SK-MEL-5 (cell line): ENCODE measurements around the gene KCNJ4. TPM values are rescaled to one million over a fixed set of nuclear protein-coding genes. Genes with fewer than 3 reads are reported as not detected.

ENCODE experiments used
- DNase-seq: peaks from one replicate; pipeline ENCODE4 v3.0.0-alpha.2; 2016; ENCODE audit warnings: low read depth, low spot score
- in situ Hi-C: cut with HindIII; loops from 2 replicates; pipeline ENCODE4 v1.10.0; 2016; ENCODE audit warnings: low sequenced_read_pairs, high pct_unique_total_duplicates, low pct_unique_long_range_greater_than_20kb
- polyA plus RNA-seq, 2 experiments: library from polyadenylated mRNA; depleted of rRNA; stranded (reverse); fragments of >200 nt; gene quantifications; 2 replicates each; pipeline ENCODE4 v1.2.3, GENCODE V29; 2015
- total RNA-seq: library from RNA; depleted of rRNA; stranded (reverse); fragments of >200 nt; shearing (Covaris generic); gene quantifications from 2 replicates; pipeline ENCODE4 v1.2.3, GENCODE V29; 2014; rRNA removed

The KCNJ4 gene
- 0.16 and 0.29 TPM in 2 replicates for total RNA-seq
- 0.95 and 1.7 TPM in 2 replicates for polyA plus RNA-seq (2015; cell fraction: cytosol; rRNA removed)
- 0.57 and 1.0 TPM in 2 replicates for polyA plus RNA-seq (2015; cell fraction: nucleus; rRNA removed)

DNA sequence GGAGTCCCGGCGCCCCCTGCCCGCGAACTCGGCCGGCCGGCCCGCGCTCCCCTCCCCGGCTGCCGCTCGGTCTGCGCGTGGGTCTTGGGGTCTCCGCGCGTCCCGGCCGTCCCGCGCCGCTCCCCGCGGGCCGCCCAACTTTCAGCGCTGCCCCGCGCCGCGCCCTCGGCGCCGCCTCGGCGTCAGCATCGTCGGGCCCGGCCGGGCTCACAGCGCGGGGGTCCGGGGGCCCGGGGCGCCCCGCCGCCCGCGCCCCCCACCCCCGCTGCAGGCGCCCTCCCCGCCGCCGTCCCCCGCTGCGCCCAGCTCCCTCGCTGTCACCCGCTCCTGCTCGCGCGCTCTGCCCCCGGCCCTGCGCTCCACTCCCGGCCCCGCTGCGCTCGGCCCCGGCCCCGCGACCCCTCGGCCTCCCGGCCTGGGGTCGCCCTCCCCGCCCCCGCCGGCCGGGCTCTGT lies at the start of gene KCNJ4:
KCNJ4 (minus strand) TSS at position 124 of the 454 bp plus-strand sequence. CDS start 27,067 bp downstream, outside the sequence.
- no peak for DNase-seq
- in situ Hi-C loops = no loop called here

DNA sequence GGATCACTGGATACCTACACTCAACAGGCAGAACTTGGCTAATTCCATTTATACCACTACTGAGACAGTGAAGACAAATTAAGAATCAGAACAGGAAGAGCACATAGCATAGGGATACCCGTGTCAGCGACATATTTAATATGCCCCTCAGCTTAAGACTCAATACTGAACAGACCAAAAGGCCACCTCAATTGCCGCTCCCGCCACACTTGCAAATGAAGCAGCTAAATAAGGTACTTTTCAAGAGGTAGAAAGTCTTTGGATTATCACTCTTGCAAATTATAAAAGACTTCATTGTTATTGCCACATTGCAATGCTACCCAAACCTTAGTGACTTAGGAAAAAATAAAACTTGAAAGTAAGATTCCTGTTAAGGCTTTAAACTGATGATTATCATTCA lies 48.0 kb upstream of the KCNJ4 start:
- DNase-seq = no peak
- in situ Hi-C loops = no loop called here

DNA sequence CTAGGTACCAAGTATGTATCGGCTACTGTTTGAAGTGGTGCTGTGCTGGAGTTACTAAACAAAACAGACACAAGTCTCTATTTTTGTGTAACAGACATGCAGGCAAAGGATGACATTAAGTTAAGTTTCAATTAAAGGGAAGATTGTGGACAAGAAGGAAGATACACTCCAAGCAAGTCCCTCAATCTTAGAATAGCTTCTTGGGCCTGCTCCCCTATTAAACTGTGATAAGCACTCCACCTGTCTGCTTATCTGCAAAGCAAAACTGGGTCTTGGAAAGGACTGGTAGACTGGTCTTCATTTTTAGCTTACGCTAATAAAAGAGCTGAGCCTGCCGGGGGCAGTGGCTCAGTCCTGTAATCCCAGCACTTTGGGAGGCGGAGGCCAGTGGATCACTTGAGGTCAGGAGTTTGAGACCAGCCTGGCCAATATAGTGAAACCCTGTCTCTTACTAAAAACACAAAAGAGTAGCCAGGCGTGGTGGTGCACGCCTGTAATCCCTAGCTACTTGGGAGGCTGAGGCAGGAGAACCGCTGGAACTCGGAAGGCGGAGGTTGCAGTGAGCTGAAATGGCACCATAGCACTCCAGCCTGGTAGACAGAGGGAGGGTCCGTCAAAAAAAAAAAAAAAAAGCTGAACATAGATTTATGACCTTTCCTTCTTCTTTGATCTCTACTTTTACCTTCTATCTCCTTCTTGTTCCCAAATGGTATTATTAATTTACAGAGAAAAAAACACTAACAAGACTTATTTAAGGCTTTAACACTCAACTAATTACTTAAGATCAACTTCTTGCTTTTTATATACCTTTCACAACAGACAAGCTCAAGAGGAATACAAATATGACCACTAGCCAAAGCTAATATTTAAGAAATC lies 47.0 kb upstream of the KCNJ4 start:
- no peak for DNase-seq
- in situ Hi-C loops = no loop called here

GRCh38 chr22:38497869-38498268 lies 42.9 kb upstream of the KCNJ4 start:
- DNase-seq = no peak
- in situ Hi-C loops = no loop called here

- in situ Hi-C loops = no loop called here
- DNase-seq = no peak
Measured at GRCh38 chr22:38494939-38495338, 39.9 kb upstream of the KCNJ4 start.

- no peak for DNase-seq
- in situ Hi-C loops = no loop called here
Measured at GRCh38 chr22:38494498-38494897, 39.5 kb upstream of the KCNJ4 start.

DNA sequence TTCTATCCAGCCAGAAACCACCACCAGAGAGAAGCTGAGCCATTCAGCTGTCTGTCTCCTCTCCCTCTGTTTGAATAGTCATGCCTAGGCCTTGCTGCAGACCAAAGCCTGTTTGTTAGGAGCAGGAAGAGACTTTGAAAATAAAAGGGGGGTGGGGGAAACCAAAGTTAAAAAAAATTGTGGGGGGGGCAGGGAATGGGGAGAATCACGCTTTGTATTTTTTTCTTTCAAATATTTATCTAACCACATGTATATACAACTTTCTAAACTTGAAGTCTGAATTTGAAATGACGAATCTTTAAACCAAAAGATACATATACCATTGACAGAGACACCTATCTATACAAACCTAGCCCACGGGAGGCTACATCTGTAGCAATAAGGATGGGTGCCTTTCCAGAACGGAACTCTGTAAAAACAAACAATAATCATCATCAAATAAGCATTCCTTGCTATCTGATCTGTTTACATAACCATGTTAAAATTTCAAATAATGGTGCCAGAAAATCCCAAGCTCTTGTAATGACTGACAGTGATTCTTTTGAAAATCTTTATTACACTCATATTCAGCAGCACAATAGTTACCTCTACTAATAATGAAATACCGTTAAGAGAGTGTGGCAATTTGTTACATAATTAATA lies 36.8 kb upstream of the KCNJ4 start:
- in situ Hi-C loops = no loop called here
- no peak for DNase-seq

GRCh38 chr22:38490915-38491314 lies 35.9 kb upstream of the KCNJ4 start:
- in situ Hi-C loops = no loop called here
- no peak for DNase-seq

DNA sequence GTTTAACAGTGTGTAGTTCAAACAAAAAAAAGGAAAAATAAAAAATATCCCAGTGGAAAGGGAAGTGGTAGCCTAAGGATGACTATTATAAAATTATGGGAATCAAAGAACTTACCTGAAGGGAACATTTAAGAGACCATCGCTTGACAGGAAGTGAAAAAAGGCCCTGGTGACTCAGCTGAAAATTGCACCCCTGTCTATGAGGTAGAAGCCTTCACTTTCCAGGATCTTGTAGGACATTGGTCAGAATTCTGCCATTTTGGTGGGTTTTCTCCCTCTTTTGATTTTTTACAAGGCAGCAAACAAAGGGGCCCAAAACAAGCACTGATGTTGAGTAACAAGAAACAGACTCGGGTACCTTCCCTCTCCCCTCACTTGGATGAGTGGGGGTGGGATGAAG lies 35.5 kb upstream of the KCNJ4 start:
- DNase-seq = no peak
- in situ Hi-C loops = no loop called here

- no peak for DNase-seq
- in situ Hi-C loops = no loop called here
Measured at GRCh38 chr22:38489561-38490145, 34.7 kb upstream of the KCNJ4 start.

DNA sequence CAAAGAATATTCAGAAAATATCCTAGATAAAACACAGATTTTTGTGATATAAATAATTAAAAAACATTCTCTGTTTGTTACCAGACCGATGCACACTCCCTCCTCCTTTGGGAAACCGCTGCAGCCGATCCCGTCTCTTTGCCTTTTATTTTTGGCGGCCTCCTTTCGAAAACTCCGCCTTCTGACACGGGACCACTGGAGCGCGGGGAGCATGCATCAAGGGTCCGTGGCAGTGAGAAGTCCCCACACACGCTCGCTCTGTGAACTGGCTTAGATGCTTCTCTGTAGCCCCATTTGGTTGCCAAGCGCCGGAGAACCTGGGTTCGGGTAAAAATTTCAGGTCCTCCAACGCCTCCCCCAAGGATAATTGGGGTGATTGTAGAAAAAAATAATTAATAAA lies 34.1 kb upstream of the KCNJ4 start:
- in situ Hi-C loops = no loop called here
- DNase-seq = no peak

GRCh38 chr22:38487946-38488345 lies 32.9 kb upstream of the KCNJ4 start:
- in situ Hi-C loops = no loop called here
- no peak for DNase-seq

- in situ Hi-C loops = no loop called here
- no peak for DNase-seq
Measured at GRCh38 chr22:38485783-38486182, 30.8 kb upstream of the KCNJ4 start.

GRCh38 chr22:38484244-38484643 lies 29.2 kb upstream of the KCNJ4 start:
- DNase-seq = no peak
- in situ Hi-C loops = no loop called here

DNA sequence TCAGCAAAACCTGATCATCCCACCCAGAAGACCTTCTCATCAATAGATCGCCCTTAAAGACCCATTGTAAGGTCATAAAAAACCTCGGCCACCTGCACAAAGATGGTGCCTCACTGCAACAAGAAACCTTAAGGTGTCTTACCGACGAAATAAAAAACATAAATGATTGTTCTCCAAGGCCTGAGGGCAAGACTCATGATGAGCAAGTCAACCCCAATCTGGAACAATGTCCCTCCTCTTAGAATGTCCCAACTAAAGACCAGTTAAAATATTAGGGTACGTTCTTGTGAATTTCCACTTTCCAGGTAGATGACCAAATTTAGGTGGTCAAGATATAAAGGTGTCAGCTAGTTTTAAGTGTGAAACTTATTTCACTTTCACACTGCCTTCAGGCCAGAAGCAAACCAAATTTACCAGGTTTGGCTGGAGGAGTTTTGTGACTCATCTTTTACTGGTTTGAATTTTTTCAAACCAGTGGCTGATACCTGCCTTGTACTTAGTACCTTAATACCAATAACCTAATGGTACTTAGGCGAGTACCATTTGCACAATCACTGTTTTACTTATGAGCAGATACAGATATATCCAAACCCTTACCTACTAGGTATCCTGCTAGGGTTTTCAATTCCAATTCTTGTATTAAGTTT lies 27.8 kb upstream of the KCNJ4 start:
- DNase-seq = no peak
- in situ Hi-C loops = no loop called here

DNA sequence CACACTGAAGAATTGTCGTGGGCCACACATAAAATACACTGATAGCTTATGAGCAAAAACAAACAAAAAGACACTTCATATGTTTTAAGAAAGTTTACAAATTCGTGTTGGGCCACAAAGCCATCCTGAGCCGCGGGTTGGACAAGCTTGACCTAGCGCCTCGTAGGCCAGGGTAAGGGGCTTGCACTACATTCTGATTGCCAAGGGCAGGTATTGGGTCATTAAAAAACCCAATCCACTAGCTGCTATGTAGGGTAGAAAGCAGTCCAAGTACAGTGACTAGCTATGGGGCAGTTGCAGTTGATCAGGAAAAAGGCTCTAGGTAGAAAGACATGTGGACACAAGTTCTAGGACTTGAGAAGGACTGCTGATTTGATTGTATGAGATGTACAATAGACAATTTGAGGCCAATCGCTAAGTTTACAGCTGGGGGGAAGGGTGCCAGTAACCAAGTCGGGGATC lies 26.9 kb upstream of the KCNJ4 start:
- in situ Hi-C loops = no loop called here
- no peak for DNase-seq

DNA sequence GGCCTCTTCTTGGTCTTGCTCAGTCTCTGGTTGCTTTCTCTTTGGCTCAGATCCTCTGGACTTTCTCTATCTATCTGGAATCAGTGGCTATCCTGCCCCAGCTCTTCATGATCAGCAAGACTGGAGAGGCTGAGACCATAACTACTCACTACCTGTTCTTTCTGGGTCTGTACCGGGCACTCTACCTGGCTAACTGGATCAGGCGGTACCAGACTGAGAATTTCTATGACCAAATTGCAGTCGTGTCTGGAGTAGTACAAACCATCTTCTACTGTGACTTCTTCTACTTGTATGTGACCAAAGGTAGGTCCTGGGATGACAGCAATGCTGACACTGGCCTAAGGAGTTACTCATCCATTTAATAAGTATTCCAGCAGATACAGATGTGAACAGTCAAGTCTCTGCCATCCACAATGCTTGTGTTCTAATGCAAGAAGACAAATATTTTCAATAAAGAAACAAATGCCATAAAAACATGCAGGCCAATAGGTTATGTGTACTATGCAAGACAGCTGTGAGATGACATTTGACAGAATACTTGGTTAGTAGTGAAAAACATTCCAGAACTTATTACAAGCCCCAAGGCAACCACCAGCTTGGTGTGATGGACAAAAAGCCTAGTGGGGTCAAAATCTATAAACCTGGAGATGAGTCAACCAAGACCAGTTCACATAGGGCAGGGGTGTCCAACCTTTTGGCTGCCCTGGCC lies 26.3 kb upstream of the KCNJ4 start:
- in situ Hi-C loops = no loop called here
- no peak for DNase-seq
